CD14-positive monocyte (primary cell): Measurements from ENCODE around the gene CADM2. TPM values are rescaled to one million over a fixed set of nuclear protein-coding genes. Genes with fewer than 3 reads are reported as not detected.

Source experiments
- DNase-seq, 3 donors: peaks; one replicate each; pipeline ENCODE4 v3.0.0-alpha.2; 2011 to 2022
- H2AFZ ChIP-seq: 2 replicates; pipeline ENCODE4 v1.6.0; 2012; ENCODE audit warnings: mild to moderate bottlenecking, low read depth, low read length, inconsistent platforms; ENCODE audit not compliant: insufficient read depth, poor library complexity, severe bottlenecking
- H3K27ac ChIP-seq, 2 donors: 1 replicate in 1 of 2; 2 replicates in 1 of 2; pipeline ENCODE4 v1.5.1; 2012 to 2013; ENCODE audit warnings: low read length in 2 of 2, control low read depth in 1 of 2, inconsistent platforms in 1 of 2, low read depth in 1 of 2, mild to moderate bottlenecking in 1 of 2
- H3K27me3 ChIP-seq, 2 donors: one replicate each; pipeline versions ENCODE4 v1.6.0 to v1.6.1; 2011 to 2013; ENCODE audit warnings: low read length in 2 of 2; ENCODE audit not compliant: control insufficient read depth in 2 of 2, insufficient read depth in 2 of 2
- H3K36me3 ChIP-seq, 2 donors: replicated peaks in 1 of 2; 1 replicate in 1 of 2; 2 replicates in 1 of 2; pipeline versions ENCODE4 v1.5.1 to v1.6.1; 2012 to 2013; ENCODE audit warnings: low read length in 2 of 2, control low read depth in 1 of 2, inconsistent platforms in 1 of 2, mild to moderate bottlenecking in 1 of 2; ENCODE audit not compliant: insufficient read depth in 2 of 2, control insufficient read depth in 1 of 2
- H3K4me1 ChIP-seq, 2 donors: 1 replicate in 1 of 2; 2 replicates in 1 of 2; pipeline versions ENCODE4 v1.5.1 to v1.6.1; 2012 to 2013; ENCODE audit warnings: low read length in 2 of 2, control low read depth in 1 of 2, inconsistent platforms in 1 of 2, mild to moderate bottlenecking in 1 of 2, moderate library complexity in 1 of 2; ENCODE audit not compliant: insufficient read depth in 2 of 2, control insufficient read depth in 1 of 2
- H3K4me2 ChIP-seq: replicated peaks from 2 replicates; pipeline ENCODE3; 2012; ENCODE audit warnings: low read length, moderate library complexity, mild to moderate bottlenecking; ENCODE audit not compliant: poor library complexity, severe bottlenecking; ENCODE audit errors: extremely low read depth
- H3K4me3 ChIP-seq, 3 experiments: fragments of 200-600 bp in 1 of 3; sonication (generic) in 1 of 3; replicated peaks in 1 of 3; 1 replicate in 2 of 3; 2 replicates in 1 of 3; pipeline ENCODE4 v1.5.1; 2011 to 2013; ENCODE audit warnings: low read length in 3 of 3, mild to moderate bottlenecking in 3 of 3, control low read depth in 2 of 3, low read depth in 2 of 3, inconsistent platforms in 1 of 3, moderate library complexity in 1 of 3
- H3K79me2 ChIP-seq: 2 replicates; pipeline ENCODE4 v1.6.0; 2012; ENCODE audit warnings: mild to moderate bottlenecking, control low read depth, inconsistent platforms, low read length, moderate library complexity; ENCODE audit not compliant: insufficient read depth
- H3K9ac ChIP-seq: 2 replicates; pipeline ENCODE4 v1.6.0; 2017; ENCODE audit warnings: low read length, mild to moderate bottlenecking; ENCODE audit not compliant: insufficient read depth, poor library complexity, severe bottlenecking
- H3K9me3 ChIP-seq, 2 donors: replicated peaks in 1 of 2; 1 replicate in 1 of 2; 2 replicates in 1 of 2; pipeline versions ENCODE4 v1.5.1 to v1.6.1; 2012 to 2013; ENCODE audit warnings: low read length in 2 of 2, control low read depth in 1 of 2; ENCODE audit not compliant: control insufficient read depth in 1 of 2, insufficient read depth in 1 of 2
- H4K20me1 ChIP-seq: 2 replicates; pipeline ENCODE4 v1.6.0; 2012; ENCODE audit warnings: mild to moderate bottlenecking, low read length, control low read depth, moderate library complexity; ENCODE audit not compliant: insufficient read depth
- H3K27ac Mint-ChIP-seq, 7 donors: one replicate each; pipeline ENCODE4 v1.8.0; 2020; ENCODE audit warnings: mild to moderate bottlenecking in 7 of 7, mixed read lengths in 7 of 7, moderate library complexity in 6 of 7, inconsistent platforms in 2 of 7
- H3K27me3 Mint-ChIP-seq, 3 donors: one replicate each; pipeline ENCODE4 v1.8.0; 2021 to 2022; ENCODE audit warnings: low read depth in 3 of 3, mild to moderate bottlenecking in 3 of 3, mixed read lengths in 3 of 3, moderate library complexity in 3 of 3, inconsistent platforms in 1 of 3
- H3K36me3 Mint-ChIP-seq, 2 donors: one replicate each; pipeline ENCODE4 v1.8.0; 2020; ENCODE audit warnings: mixed read lengths in 2 of 2, inconsistent platforms in 1 of 2, mild to moderate bottlenecking in 1 of 2
- H3K4me1 Mint-ChIP-seq: one replicate; pipeline ENCODE4 v1.8.0; 2020; ENCODE audit warnings: mild to moderate bottlenecking, mixed read lengths
- H3K4me3 Mint-ChIP-seq, 2 donors: one replicate each; pipeline ENCODE4 v1.8.0; 2020; ENCODE audit warnings: mild to moderate bottlenecking in 2 of 2, mixed read lengths in 2 of 2, moderate library complexity in 1 of 2
- H3K9me3 Mint-ChIP-seq, 7 donors: one replicate each; pipeline ENCODE4 v1.8.0; 2020 to 2022; ENCODE audit warnings: mixed read lengths in 7 of 7, mild to moderate bottlenecking in 6 of 7, moderate library complexity in 6 of 7, inconsistent platforms in 2 of 7
- CTCF ChIP-seq: fragments of 200-600 bp; IDR thresholded peaks from one replicate; pipeline ENCODE4 v1.8.0; 2022; ENCODE audit warnings: antibody characterized with exemption, mild to moderate bottlenecking
- WGBS: methylation state at CpG from one replicate; pipeline ENCODE4 v1.1.5; 2013; ENCODE audit warnings: missing lambda C conversion rate; ENCODE audit not compliant: insufficient coverage; 5-methylcytosine and 5-hydroxymethylcytosine counted together
- intact Hi-C, 2 donors: fragments of 100-400 bp; cut with micrococcal nuclease; formaldehyde crosslinking; loops; one replicate each; pipeline versions ENCODE4 v1.15.0 to v1.15.1; 2023
- polyA plus RNA-seq, 3 donors: library from polyadenylated mRNA; depleted of rRNA in 1 of 3; unstranded in 2 of 3; stranded (reverse) in 1 of 3; fragments of 300-500 nt in 2 of 3; fragments of >200 nt in 1 of 3; fragmentation: Illumina TruSeq in 2 of 3; gene quantifications; 1 replicate in 2 of 3; 2 replicates in 1 of 3; pipeline ENCODE4 v1.2.3, GENCODE V29; 2012 to 2021

CADM2 gene
- polyA plus RNA-seq, 3 donors, result not detected

- no peak for DNase-seq
- no peak overlapping the region for H2AFZ ChIP-seq
- H3K36me3 ChIP-seq, result no peaks in the 10 kb centered on the region
- no CpG with 5 or more reads among the region's 1 CpG for WGBS
- H3K9ac ChIP-seq, result no peak overlapping the region
- H3K9me3 Mint-ChIP-seq, result peaks cover 0 to 2% (median 1%) of the 10 kb centered on the region in 7 donors
- H4K20me1 ChIP-seq, result no peaks in the 10 kb centered on the region
- no peaks in the 10 kb centered on the region for H3K79me2 ChIP-seq
- no peak overlapping the region for H3K4me3 ChIP-seq
- no peak overlapping the region for H3K4me3 Mint-ChIP-seq
- H3K27me3 ChIP-seq, result no peaks in the 10 kb centered on the region
- H3K4me1 Mint-ChIP-seq, result no peaks in the 10 kb centered on the region
- H3K27ac Mint-ChIP-seq, result no peak overlapping the region
- no peaks in the 10 kb centered on the region for H3K9me3 ChIP-seq
- H3K27me3 Mint-ChIP-seq, result no peaks in the 10 kb centered on the region
- H3K4me1 ChIP-seq, result no peaks in the 10 kb centered on the region
- H3K27ac ChIP-seq, result no peak overlapping the region
- no peak overlapping the region for H3K4me2 ChIP-seq
- intact Hi-C loops, result no loop called here
- no peaks in the 10 kb centered on the region for H3K36me3 Mint-ChIP-seq
- TF ChIP-seq CTCF, result no peak
Observed at GRCh38 chr3:85672761-85673160, 714.0 kb downstream of the CADM2 start.

GRCh38 chr3:85678713-85679112 is 719.9 kb downstream of the CADM2 start:
- H3K36me3 Mint-ChIP-seq, result no peaks in the 10 kb centered on the region
- no peak for TF ChIP-seq CTCF
- WGBS, result no CpG with 5 or more reads among the region's 2 CpGs
- H4K20me1 ChIP-seq, result no peaks in the 10 kb centered on the region
- no peaks in the 10 kb centered on the region for H3K27me3 Mint-ChIP-seq
- H3K4me3 ChIP-seq, result no peak overlapping the region
- no peaks in the 10 kb centered on the region for H3K4me1 Mint-ChIP-seq
- no peak overlapping the region for H3K9ac ChIP-seq
- no peak overlapping the region for H3K4me3 Mint-ChIP-seq
- intact Hi-C loops, result no loop called here
- peaks cover 0 to 2% (median 0%) of the 10 kb centered on the region in 7 donors for H3K9me3 Mint-ChIP-seq
- H3K4me1 ChIP-seq, result no peaks in the 10 kb centered on the region
- no peak overlapping the region for H3K27ac ChIP-seq
- no peaks in the 10 kb centered on the region for H3K79me2 ChIP-seq
- no peaks in the 10 kb centered on the region for H3K36me3 ChIP-seq
- no peaks in the 10 kb centered on the region for H3K27me3 ChIP-seq
- H2AFZ ChIP-seq, result no peak overlapping the region
- DNase-seq, result no peak
- no peak overlapping the region for H3K4me2 ChIP-seq
- H3K27ac Mint-ChIP-seq, result no peak overlapping the region
- no peaks in the 10 kb centered on the region for H3K9me3 ChIP-seq
